Stimulated activated CD8-positive, alpha-beta memory T cell treated with anti-CD3 and anti-CD28 coated beads, Interleukin-15, amount 100 ng/mL, for 48 hours (primary cell): Measurements from ENCODE around the gene L3MBTL4.
"Not testable (repeated sequence)": the region's sequence is repeated elsewhere in the genome, so short reads cannot be mapped to it uniquely, and the experiment has no call there.

Source experiments
- DNase-seq, 2 donors: peaks; one replicate each; pipeline ENCODE4 v3.0.0-alpha.2; 2020; ENCODE audit warnings: low read depth in 2 of 2

L3MBTL4 gene

GRCh38 chr18:6406910-6407470, 7.7 kb downstream of the L3MBTL4 start:
- DNase-seq = no peak

DNA sequence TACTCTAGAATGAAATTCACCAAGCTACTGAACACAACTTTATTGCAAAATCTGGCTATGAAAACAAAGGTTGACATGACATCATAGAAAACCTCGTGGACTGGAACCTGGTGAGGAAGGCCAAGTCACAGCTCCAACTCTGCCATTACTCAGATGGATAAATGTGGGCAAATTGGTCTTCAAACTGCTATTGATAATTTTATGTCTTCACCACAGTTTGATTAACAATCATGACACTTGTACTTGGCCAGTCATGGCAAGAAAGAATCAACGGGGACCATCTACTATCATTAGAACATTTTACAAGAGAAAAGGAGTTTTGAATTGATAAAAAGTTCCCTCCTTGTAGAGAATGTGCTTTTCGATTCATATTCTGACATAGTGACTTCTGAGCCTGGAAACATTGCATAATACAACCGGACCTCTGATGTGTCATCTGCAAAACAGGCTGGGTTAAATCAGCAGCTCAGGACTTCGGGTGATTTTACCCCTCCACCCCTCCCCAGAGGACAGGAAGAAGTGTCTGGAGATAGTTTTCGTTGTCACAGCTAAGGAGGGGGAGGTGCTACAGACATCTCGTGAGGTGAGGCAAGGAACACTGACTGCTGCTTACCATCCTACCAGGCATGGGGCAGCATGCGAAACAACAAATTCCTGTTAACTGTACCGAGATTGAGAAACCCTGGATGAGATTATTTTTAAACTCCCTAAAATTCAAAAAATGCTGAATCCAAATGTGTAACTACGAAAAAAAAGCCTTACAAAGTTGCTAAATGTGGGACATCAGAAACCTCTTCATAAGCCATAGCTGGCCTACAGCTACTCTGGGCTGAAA, 8.4 kb downstream of the L3MBTL4 start:
- no peak for DNase-seq

GRCh38 chr18:6405237-6406074, 9.3 kb downstream of the L3MBTL4 start:
- no peak for DNase-seq

- no peak for DNase-seq
Observed at GRCh38 chr18:6404834-6405233, 9.9 kb downstream of the L3MBTL4 start.

- no peak for DNase-seq
Observed at GRCh38 chr18:6401687-6402086, 13.0 kb downstream of the L3MBTL4 start.

- no peak for DNase-seq
Observed at GRCh38 chr18:6399776-6400175, 14.9 kb downstream of the L3MBTL4 start.

DNA sequence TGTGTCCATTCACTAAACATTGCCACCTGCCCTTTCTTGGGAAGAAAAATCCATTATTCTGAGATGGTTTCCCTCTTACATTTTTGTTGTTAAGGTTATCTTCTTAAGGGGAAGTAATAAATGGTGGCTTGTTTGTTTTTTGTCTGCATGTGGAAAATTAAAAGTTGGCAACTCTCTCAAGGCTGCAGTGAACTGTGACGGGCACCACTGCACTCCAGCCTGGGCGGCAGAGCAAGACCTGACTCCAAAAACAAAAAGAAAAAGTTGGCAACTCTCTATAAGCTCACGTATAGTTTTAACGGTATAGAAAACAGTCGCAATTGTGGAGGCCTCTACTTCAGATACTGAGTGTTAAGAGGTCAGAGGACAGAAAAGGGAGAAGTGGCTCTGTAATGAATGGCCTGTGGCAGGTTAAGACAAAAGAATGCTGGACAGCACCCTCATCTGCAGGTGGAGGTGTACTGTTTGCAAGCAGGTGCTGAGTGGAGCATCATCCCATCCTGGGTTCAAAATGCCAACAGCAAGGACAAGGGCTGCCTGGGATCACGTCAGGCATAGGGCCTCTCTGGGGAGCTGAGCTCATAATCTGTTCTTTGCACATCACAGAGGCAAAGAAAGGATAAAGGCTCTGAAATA, 16.7 kb downstream of the L3MBTL4 start:
- DNase-seq = no peak

- DNase-seq = no peak
Observed at GRCh38 chr18:6396847-6397246, 17.9 kb downstream of the L3MBTL4 start.

DNA sequence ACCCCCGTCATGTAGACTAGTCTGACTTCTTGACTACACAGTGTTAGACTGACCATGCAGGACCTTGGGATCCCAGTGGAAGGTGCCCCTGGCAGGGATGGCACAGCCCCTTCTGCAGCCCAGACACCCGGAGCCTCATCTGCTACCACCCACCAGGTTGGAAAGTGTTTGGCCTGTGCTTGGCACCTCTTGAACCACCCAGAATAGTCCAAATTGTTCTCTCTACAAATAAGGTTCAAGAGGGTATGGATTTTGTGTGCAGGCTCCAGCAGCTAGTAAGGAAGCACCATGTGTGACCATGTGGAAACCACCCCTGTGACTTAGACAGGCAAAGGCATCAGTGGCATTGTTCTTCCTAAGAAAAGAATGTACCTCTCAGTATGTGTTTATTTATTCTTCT, 18.4 kb downstream of the L3MBTL4 start:
- DNase-seq = no peak

DNA sequence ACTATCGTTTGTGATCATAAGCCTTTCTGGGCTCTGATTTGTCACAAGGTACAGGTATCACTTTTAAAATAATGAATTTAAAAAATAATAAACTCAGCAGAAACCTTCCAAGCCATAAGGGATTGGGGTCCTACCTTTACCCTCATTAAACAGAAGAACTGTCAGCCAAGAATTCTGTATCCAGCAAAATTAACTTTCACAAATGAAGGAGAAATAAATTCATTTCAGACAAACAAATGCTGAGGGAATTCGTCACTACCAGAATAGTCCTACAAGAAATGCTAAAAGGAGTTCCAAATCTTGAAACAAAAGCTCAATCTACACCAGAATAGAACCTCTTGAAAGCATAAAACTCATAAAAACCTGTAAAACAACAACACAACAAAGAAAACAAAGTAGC, 25.7 kb downstream of the L3MBTL4 start:
- DNase-seq = no peak

GRCh38 chr18:6382963-6383362, 31.7 kb downstream of the L3MBTL4 start:
- no peak for DNase-seq

DNA sequence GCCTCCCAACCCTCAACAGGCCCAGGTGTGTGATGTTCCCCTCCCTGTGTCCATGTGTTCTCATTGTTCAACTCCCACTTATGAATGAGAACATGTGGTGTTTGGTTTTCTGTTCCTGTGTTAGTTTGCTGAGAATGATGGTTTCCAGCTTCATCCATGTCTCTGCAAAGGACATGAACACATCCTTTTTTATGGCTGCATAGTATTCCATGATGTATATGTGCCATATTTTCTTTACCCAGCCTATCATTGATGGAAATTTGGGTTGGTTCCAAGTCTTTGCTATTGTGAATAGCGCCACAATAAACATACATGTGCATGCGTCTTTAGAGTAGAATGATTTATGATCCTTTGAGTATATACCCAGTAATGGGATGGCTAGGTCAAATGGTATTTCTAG, 37.2 kb downstream of the L3MBTL4 start:
- DNase-seq = not testable (repeated sequence)

DNA sequence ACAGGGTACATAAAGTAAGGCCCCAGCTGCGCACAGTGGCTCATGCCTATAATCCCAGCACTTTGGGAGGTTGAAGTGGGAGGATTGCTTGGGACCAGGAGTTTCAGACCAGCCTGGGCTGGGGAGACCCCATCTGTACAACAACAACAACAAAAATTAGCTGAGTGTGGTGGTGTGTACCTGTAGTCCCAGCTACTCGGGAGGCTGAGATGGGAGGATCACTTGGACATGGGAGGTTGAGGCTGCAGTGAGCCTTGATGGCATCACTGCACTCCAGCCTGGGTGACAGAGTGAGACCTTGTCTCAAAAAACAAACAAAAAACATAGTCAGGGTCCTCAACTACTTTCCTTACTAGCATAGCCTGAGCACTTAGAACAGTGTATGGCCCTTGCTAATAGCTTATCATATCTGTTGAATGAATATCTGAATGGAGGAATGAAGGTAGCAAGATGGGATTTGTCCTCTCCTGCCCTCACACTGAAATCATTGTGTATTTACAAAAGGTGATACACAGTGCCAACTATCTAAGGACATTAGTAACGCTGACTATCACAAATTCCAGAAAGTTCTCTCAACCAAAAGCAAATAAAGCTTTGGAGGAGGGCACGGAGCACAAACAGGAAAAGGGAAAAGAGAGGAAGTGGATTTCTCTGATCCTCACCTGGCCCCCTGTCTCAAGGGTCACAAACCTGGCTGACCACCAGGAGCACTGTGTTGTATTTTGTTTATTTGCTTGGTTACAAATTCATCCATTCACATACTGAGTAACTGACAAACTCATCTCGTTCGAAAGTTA, 38.1 kb downstream of the L3MBTL4 start:
- no peak for DNase-seq

DNA sequence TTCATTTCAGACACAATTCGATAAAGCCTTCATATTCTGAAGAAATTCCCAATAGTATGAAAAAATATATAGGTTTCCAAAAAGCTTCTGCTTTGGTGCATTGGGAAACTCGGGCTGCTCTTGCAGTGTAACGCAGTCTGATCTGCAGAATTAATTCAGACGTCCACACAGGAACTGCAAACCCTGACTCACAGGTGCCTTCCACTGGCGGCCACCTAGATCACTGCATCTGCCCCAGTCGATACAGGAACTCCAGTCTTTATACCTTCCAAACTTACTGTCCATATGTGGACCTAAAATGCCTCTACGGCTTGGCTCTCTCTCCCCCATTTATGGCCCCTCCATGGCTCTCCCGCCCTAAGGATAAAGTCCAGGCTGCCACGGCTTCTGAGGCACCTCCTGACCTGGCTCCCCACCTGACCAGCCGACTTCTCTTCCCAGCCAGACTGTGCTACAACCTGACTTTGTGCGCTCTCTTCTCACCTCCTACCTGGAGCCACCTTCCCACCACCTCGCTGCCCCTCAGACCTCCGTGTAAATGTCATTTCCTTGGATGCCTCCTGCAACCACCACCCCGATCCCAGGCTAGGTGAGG, 39.7 kb downstream of the L3MBTL4 start:
- no peak for DNase-seq

GRCh38 chr18:6374340-6374739, 40.4 kb downstream of the L3MBTL4 start:
- no peak for DNase-seq

GRCh38 chr18:6373187-6373586, 41.5 kb downstream of the L3MBTL4 start:
- DNase-seq = no peak

- DNase-seq = no peak
Observed at GRCh38 chr18:6370886-6371635, 43.6 kb downstream of the L3MBTL4 start.

- DNase-seq = no peak
Observed at GRCh38 chr18:6370410-6370809, 44.3 kb downstream of the L3MBTL4 start.

DNA sequence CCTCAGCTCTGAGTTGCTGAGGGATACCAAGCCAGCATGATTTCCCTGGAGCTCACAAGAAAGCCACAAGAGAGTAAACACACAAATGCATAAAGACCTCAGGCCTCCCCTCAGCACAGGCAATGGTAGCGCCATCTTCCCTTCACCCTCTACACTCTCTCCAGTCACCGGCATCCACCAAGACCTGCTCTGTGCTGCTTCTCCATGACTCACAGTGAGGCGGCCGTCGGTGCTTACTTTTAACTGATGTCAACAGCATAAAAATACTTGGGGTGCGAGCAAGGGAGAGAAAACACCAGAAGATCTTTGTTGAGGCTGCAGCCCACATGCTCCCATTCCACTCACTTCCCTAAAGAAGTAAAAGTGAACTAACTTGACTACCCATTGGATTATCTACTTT, 46.7 kb downstream of the L3MBTL4 start:
- DNase-seq = no peak

- no peak for DNase-seq
Observed at GRCh38 chr18:6367208-6367607, 47.5 kb downstream of the L3MBTL4 start.
